GM21515 (cell line): Measurements from ENCODE around the gene SMG6.
"Not testable (repeated sequence)": the region's sequence is repeated elsewhere in the genome, so short reads cannot be mapped to it uniquely, and the experiment has no call there.

Experiments
- ATAC-seq: cut with Tn5 transposase; IDR thresholded peaks from one replicate; pipeline ENCODE4 v1.9.1; 2021; ENCODE audit not compliant: unreplicated experiment

Gene SMG6

GRCh38 chr17:2264067-2264860, 39.3 kb downstream of the SMG6 start:
- no peak for ATAC-seq

- no peak for ATAC-seq
These were observed 40.2 kb downstream of the SMG6 start for GRCh38 chr17:2263183-2264066.

GRCh38 chr17:2262135-2262587, 41.4 kb downstream of the SMG6 start:
- no peak for ATAC-seq

- ATAC-seq, result peak; percentile 58
These were observed 43.6 kb downstream of the SMG6 start for GRCh38 chr17:2259769-2260536.

- not testable (repeated sequence) for ATAC-seq
These were observed 44.8 kb downstream of the SMG6 start for GRCh38 chr17:2258830-2259229.

GRCh38 chr17:2253768-2254406, 49.7 kb downstream of the SMG6 start:
- peak; percentile 64 for ATAC-seq

GRCh38 chr17:2253362-2253761, 50.2 kb downstream of the SMG6 start:
- ATAC-seq, result no peak

GRCh38 chr17:2251098-2251497, 52.5 kb downstream of the SMG6 start:
- no peak for ATAC-seq

GRCh38 chr17:2250140-2251095, 53.2 kb downstream of the SMG6 start:
- ATAC-seq, result no peak

- no peak for ATAC-seq
These were observed 56.6 kb downstream of the SMG6 start for GRCh38 chr17:2247005-2247404.

GRCh38 chr17:2244545-2245525, 58.8 kb downstream of the SMG6 start:
- ATAC-seq, result no peak

GRCh38 chr17:2243953-2244352, 59.6 kb downstream of the SMG6 start:
- ATAC-seq, result no peak

- ATAC-seq, result no peak
These were observed 61.8 kb downstream of the SMG6 start for GRCh38 chr17:2241823-2242222.

- no peak for ATAC-seq
These were observed 63.0 kb downstream of the SMG6 start for GRCh38 chr17:2240541-2240940.

GRCh38 chr17:2239882-2240430, 63.6 kb downstream of the SMG6 start:
- no peak for ATAC-seq

GRCh38 chr17:2239170-2239551, 64.4 kb downstream of the SMG6 start:
- ATAC-seq, result no peak

GRCh38 chr17:2238432-2239169, 65.0 kb downstream of the SMG6 start:
- peak; percentile 46 for ATAC-seq
